GM21360 (cell line): ENCODE results near the gene KIAA1671.

Experiments used
- ATAC-seq: cut with Tn5 transposase; IDR thresholded peaks from one replicate; pipeline ENCODE4 v1.9.1; 2021; ENCODE audit warnings: mild to moderate bottlenecking, moderate library complexity; ENCODE audit not compliant: unreplicated experiment

Gene KIAA1671

GRCh38 chr22:25007444-25008106 is 55.1 kb downstream of the KIAA1671 start:
- no peak for ATAC-seq

DNA sequence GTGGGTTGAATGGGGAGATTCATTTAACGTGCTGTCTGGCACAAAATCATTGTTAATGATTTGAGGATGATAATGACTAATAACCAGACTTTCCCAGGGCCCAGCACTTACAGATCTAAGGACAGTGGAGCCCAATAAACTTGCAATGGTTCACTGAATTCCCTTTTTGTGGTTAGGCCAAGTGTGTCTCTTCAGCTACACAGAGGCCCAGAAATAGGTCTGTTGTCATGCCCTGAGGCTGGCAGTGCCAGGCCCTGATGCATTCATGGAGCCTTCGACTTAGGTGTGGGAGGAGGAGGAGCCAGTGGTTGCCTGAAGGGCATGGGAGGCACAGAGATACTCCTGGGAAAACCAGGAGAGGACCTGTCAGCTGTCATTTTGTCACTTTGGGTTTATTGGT is 56.1 kb downstream of the KIAA1671 start:
- no peak for ATAC-seq

GRCh38 chr22:25012741-25013143 is 60.2 kb downstream of the KIAA1671 start:
- ATAC-seq = no peak

- ATAC-seq = no peak
These were observed 61.1 kb downstream of the KIAA1671 start for GRCh38 chr22:25013607-25014006.

GRCh38 chr22:25014896-25015755 is 62.6 kb downstream of the KIAA1671 start:
- ATAC-seq = no peak

- ATAC-seq = no peak
These were observed 63.8 kb downstream of the KIAA1671 start for GRCh38 chr22:25016311-25016710.

DNA sequence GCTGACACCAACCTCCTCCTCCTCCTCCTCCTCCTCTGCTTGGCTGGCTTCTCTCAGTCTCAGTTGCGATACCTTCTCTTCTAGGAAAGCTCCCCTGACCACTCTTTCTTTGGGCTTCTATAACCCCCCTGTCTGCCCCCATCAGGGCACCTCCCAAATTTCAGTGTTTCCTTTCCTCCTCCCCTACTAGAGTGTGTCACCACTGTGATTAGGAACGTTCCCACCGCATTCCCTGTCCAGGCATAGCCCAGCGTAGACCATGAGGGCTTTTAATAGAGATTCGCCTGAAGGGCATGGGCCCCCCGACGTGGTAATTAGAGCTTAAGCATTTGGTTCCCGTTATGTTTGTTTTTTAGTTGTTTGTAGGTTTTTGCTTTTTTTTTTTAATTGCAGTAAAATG is 65.5 kb downstream of the KIAA1671 start:
- no peak for ATAC-seq

- ATAC-seq = no peak
These were observed 67.1 kb downstream of the KIAA1671 start for GRCh38 chr22:25019427-25020184.

GRCh38 chr22:25021409-25021808 is 68.9 kb downstream of the KIAA1671 start:
- ATAC-seq = no peak

DNA sequence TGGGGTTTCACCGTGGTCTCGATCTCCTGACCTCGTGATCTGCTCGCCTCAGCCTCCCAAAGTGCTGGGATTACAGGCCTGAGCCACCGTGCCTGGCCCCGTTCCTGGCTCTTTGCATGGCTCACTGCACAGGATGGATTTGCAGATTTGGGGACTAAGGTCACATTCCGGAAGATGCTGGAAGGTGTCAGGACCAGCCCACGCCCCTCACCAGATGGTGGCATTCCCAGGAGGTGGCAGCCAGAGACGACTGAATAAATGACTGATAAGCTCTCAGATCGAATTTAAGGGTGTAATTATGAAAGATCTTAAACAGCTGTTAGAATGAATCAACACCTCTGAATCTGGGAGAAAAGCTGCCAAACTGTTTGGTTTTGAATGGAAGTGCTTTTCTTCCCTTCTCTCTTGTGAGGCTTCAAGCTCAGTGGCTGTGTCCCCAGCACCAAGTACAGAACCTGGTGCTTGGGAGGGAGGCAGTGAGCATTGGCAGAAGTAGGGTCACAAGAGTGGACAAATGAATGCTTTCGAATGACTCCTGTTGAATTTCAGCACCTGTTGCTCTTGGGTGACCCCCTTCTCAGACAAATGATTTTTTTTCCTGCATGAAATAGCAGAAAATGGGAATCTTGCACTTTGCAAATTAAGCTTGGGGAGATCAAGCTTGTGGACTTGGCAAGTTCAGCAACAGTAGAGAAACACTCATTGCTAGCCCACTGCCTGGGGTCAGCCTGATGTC is 69.6 kb downstream of the KIAA1671 start:
- no peak for ATAC-seq

DNA sequence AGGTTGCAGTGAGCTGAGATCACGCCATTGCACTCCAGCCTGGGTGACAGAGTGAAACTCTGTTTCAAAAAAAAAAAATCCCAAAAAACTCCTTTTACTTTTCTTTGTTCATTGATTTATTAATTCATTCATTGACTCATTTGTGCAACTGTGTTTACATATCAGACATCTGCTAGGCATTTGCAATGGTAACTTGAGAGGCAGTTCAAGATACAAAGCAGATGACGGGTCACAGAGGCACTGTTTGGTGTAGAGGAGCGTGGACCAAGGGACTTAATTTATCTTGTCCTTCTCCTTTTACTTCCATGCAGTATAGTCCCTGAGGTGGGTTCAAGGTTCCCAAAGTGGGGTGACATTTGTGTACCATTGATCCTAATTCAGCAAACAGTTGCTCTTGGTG is 71.4 kb downstream of the KIAA1671 start:
- no peak for ATAC-seq

GRCh38 chr22:25024895-25025294 is 72.4 kb downstream of the KIAA1671 start:
- ATAC-seq = no peak

DNA sequence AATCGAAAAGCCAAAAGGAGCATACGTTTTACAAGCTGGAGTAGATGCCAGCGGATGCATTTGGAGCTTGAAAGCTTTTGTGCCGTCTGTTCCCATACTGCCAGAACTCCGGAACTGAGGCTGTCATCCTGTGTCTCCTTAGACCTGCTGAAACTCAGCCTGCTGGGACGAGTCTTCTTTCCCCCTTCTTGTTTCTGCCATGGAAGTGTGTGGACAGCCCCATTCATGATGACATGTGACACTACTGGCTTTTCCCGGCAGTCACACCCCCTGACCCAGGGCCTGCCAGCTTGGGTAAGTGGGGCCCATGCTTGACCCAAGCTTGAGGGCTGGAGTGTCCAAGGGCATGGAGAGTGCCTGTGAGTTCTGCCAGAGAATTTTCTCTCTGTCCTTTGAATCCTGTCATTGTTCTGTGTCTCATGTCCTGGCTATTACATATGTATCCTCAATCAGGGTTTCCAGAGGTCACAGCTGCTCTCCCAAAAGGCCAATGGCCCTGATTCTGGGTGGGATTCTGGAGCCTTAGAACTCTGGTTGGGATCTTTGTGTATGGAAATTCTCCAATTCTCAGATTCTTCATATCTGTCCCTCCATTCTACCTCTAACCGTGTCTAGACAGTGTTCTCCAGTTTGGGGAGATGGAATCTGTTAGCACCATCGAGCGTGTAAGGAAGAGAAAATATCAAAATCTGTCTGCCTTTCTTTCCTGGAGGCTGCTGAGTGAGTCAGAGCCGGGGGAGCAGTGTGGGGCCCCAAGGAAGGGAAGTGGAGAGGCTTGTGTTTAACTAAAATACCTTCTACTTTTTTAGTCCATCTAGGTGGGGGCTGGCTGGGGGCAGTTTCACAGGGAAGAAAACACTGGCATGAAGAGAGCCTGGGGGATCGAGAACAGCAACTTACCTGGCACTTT is 73.2 kb downstream of the KIAA1671 start:
- no peak for ATAC-seq

DNA sequence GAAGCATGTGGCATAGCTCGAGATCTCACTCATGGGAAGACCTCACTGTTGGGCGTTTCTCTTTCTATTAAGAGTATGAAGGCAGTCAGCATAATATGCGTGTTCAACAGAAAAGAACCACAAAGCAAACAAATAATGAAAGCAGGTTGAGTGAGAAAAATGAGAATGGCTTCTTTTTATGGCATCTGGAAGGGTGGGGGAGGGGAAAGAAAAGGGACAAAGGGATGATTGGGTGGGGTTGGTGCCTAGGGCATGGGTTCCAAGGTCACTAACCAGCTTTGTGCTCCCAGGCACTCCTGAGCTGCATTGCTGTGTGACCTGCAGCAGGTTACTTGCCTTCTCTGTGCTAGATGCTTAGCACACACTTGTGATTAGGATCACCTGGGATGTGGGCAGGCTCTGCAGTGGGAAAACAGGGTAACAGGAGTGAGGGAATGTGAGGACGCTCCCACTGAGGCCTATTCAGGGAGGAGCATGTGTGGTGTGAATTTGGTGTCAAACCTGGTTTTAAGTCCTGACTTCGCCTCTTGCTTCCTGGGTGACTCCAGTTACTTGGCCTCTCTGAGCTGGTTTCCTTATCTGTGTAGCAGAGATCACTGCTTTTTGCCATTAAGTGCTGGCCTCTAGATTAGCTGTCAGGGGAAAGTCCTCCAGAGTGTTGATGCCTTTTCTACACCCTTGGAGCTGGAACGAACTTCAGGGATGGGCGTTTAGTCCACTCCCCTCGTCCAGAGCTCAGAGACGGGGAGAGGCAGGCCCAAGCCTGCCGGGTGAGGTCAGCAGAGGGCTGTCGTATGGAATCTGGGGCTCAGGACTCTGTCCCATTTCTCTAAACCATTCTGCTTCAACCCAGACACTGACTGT is 74.8 kb downstream of the KIAA1671 start:
- ATAC-seq = no peak

GRCh38 chr22:25027959-25028840 is 75.7 kb downstream of the KIAA1671 start:
- ATAC-seq = no peak

DNA sequence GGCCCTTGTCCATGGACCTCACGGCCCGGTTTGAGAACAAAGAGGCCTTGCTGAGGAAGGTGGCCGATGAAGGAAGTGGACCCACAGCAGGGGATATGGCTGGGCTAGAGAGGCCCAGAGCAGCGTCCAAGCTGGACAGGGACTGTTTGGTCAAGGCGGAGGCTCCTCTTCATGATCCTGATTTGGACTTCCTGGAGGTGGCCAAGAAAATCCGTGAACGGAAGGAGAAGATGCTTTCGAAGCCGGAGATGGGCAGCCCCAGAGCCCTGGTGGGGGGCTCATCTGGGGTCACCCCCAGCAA is 76.3 kb downstream of the KIAA1671 start:
- no peak for ATAC-seq

- no peak for ATAC-seq
These were observed 76.7 kb downstream of the KIAA1671 start for GRCh38 chr22:25029181-25029580.

DNA sequence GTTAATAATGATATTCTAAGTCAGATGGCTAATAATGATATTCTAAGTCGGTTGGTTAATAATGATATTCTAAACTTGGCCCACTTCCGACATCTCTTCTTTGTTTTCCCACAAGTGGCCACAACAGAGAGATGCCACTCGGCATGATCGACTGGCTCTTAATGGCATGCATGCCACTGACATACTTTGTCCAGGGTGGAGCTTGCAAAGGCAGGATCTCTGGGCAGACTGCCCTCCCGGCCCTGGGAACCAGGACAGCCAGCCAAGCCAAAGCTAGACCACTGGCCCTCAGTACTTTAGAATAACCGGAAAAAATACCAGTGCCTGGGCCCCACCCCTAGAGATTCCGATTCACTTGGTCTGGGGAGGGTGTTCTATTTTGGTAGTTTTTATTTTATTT is 78.1 kb downstream of the KIAA1671 start:
- no peak for ATAC-seq
